Left forelimb (tissue), 1 donor: ENCODE data around the gene PKP3.
"Not testable (repeated sequence)": the region's sequence is repeated elsewhere in the genome, so short reads cannot be mapped to it uniquely, and the experiment has no call there.

Experiments used
- DNase-seq: peaks from one replicate; pipeline ENCODE4 v3.0.0-alpha.2; 2018; ENCODE audit warnings: low spot score

The PKP3 gene

DNA sequence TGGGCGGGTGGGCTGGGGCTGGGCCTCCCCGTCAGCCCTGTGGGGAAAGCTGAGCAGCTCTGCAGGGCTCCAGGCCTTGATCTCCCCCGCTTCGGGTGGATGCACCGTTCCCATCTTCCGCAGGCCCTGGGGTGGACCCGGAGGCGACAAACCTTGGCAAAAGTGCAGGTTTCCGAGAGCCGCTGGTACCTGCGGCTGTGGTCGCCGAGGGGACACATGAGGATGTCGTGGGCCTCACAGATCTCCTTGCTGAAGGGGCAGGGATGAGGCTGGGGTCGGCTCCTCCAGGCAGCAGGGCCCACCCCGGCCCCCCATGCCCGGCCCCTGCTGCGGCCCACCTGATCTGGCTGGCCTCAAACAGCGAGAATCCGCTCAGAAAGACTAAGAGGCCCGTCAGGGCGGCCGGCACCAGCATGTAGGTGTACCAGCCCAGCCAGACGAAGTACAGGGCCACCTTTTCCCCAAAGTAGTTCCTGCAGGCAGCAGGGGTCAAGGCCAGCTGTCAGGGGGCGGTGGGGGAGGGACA is 36.0 kb downstream of the PKP3 start:
- DNase-seq = no peak

DNA sequence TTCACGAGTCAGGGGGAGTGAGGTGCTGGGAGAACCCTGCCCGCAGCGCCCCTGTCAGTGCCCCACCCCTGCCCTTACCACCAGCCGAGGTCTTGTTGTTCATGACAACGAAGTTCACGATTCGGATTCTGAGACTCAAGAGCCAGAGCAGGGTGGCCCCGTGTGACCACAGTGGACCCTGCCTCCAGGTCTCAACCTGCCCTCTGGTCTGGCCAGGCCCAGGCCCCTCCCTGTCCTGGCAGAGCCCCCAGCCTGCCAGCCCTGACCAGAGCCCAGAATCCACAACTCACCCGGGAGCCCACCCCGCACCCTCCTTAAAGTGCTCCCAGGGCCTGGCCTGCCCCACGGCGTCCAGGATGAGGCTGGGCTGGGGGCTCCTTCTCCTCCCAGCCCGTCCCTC is 37.9 kb downstream of the PKP3 start:
- no peak for DNase-seq

DNA sequence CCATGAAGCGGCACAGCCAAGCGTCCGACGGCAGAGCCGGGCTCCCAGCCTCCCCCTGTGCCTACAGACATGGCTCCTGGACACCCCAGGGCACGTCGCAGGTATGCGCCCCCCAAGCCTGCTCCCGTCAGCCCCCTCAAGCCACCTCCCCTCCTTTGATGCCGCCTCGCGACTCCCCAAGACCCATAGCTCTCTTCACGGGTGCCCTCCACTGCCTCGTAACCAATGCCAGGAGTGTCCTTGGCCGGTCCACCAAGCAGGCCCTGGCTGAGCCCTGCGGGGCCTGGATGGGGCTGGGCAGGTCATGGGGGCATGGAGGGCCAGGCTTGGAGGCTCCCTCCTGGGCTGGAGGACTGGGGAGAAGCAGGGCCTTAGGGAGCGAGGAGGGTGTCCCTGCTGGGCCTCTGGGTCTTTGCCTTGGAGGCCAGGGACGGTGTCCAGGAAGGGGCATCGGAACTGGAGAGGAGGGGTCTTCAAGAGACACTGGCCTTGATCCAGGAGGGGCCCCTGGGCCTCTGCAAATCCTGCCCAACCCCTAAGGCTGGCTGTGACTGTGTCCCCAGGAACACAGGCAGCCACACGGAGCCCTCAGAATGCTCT is 38.6 kb downstream of the PKP3 start:
- DNase-seq = no peak

DNA sequence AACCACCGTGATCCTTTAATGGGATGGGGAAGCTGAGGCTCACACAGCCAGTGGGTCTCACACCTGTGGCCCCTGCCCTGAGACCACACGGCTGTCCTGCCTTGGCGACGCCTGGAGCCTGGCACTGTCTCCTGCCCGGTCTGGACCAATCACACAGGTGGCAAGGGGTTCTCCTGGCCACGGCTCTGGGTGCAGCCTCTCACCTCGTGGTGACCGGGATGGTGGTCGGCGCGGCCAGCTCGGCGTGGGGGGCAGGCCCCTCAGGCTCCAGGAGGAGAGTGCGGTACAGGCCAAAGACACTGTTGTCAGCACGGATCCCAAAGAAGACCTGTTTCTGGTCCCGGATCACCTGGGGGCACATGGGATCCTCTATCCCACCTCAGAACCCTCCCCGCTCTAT is 39.1 kb downstream of the PKP3 start:
- DNase-seq = no peak

DNA sequence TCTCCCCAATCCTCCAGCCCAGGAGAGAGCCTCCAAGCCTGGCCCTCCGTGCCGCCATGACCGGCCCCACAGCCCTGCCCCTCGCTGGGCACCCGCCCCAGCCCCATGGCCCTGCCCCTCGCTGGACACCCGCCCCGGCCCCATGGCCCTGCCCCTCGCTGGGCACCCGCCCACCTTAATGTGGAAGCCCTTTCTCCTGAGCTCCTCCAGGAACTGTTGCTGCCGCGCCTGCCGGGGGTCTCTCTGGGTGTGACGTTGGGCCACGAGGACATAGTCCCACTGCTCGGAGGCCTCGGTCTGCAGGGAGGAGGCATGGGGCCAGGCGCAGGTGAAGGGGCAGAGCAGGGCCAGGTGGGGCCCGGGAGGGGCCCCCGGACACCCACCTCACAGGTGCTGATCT is 39.6 kb downstream of the PKP3 start:
- DNase-seq = no peak

DNA sequence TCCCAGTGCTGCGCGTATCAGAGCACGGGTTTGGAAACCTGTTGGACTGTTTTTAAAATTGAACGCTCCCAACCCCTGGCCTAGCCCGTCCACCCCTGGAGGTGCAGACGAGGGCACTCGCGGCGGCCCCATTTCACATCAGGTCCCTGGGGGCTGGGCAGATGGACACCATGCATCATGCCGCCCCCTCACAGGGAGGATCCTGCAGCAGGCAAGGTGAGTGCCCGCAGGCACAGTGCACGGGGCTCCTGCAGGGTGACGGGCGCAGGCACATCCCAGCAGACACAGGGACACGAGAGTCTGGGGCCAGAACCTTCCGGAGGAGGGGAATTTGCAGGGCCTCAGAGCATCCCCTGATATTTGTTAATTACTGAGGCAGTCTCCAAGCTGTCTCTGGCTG is 40.5 kb downstream of the PKP3 start:
- no peak for DNase-seq

DNA sequence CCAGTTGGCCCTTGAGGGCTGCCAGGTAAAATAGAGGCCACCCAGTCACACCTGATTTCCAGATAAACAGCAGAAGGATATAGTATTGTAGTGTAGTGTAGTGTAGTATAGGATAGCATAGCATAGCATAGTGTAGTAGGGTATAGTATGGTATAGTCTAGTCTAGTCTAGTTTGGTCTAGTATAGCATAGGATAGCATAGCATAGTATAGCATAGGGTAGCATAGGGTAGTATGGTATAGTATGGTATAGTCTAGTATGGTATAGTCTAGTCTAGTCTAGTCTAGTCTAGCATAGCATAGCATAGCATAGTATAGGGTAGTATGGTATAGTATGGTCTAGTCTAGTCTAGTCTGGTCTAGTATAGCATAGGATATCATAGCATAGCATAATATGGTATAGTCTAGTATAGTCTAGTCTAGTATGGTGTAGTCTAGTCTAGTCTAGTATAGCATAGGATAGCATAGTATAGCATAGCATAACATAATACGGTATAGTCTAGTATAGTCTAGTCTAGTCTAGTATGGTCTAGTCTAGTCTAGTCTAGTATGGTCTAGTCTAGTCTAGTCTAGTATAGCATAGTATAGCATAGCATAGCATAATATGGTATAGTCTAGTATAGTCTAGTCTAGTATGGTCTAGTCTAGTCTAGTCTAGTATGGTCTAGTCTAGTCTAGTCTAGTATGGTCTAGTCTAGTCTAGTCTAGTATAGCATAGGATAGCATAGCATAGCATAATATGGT is 41.2 kb downstream of the PKP3 start:
- DNase-seq = not testable (repeated sequence)

DNA sequence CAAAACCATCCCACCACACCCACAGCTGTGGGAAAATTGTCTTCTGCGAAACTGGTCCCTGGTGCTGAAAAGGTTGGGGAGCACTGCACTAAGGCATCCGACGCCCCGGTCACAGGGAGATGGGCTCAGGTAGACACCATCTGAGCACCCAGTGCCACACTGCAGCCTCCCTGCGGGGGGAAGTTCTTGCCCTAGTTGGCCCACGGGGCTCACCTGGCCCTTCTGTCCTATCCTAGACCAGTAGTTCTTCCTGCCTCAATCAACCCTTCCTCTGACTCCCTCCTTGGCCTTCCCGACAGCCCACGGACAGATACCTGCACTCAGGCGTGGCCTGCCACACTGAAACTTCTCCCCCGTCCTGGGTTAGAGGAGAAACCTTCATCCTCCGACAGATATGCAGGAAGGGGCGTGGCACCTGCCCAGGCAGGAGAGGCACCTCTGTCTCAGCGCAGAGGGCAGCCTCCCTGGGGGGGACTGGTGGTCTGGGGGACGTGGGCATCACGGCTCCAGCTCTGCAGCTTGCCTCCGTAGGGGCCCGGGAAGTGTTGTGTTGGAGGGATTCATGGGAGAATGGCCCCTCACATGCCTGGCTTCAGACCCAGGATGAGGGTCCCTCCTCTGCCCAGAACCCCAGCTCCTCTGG is 43.3 kb downstream of the PKP3 start:
- DNase-seq = no peak

DNA sequence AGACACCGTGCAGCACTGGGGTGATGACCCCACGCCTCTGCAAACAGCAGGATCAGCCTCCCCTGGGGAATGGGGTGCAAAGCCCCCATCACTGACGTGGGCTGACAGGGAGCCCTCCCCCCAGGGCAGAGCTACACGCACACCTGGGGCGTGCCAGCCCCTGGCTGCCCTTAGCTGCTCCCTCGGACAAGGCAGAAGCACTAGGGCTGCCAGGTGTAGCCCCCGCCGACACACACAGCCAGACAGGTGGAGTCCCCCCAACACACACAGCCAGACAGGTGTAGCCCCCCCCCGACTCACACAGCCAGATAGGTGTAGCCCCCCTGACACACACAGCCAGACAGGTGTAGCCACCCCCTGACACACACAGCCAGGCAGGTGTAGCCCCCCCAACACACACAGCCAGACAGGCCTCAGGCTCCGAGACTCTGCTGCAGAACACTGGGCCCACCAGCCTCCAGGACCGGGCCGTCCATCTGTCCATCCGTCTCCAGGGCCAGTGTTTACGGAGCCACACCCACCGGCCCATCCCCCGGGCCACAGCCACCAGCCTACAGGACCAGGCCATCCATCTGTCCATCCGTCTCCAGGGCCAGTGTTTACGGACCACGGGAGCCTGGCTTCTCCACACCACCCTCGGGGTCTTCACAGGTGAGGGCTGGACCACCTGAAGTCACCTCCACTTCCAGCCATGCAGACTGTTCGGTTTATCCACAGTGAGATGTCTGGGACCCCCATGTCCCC is 44.3 kb downstream of the PKP3 start:
- DNase-seq = no peak

DNA sequence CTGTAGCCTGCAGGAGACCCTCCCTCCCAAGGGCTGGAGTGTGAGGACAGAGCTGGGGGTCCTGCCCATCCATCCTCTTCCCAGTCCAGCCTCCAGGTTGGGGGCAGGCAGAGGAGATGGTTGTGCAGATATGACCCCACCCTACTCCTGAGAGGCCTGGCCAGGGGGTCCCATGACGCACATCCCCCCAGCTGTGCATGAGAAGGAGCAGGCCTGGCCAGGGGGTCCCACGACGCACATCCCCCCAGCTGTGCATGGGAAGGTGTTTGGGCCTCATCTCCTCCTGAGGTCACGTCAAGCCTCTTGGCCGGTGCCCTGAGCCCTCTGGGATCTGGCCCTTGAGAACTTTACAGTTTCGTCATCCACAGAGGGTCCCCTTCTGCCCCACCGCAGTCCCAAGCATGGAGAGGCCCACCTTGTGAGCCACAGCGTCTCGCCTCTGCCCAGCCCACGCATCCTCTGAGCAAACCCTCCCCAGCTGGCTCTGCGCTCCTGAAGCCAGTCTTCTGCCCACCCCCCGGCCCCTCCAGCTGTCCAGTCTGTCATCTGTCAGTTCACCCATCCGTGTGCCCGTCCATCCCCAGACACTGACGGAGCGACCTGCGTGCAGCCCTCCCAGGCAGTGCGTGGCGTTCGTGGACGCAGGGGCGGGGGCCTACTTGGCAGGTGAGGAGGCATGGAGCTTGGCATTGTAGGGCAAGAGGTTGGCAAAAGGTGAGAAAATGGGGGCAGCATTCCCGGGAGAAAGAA is 45.5 kb downstream of the PKP3 start:
- DNase-seq = no peak

DNA sequence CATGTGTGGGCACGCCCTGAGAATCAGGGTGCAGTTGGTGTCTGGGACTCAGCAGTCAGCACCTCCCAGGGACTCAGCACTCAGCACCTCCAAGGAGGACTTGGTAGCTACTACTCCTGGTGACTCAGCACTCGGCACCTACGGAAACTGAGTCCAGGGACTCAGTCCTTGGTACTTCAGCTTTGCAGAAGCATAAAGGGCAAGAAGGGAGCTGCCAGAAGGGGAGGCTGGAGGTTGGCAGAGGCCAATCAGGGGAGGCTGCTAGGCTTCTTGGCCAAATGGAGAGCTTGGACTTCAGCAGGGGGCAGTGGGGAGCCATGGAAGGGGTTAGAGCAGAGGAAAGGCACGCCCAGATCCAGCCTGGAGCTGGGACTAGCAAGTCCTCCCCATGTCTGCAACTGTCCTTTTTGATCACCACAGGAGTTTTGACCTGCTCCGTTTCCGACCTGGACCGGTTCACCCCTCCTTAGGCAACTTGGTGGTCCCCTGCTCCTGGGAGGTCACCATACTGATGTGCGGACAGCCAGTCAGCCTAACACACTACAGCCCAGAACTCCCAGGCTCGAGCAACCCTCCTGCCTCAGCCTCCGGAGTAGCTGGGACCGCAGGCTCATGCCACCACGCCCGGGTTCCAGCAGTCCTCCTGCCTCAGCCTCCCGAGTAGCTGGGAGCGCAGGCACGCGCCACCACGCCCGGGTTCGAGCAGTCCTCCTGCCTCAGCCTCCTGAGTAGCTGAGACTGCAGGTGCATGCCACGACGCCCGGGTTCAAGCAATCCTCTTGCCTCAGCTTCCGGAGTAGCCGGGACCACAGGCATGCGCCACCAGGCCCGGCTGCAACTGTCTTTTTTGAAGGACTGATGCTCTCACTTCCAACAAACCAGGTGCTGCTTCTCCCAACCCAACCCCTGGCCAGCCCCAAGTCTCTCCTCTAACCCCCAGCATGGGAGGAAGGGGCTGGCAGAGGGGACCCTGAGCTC is 46.3 kb downstream of the PKP3 start:
- DNase-seq = no peak

DNA sequence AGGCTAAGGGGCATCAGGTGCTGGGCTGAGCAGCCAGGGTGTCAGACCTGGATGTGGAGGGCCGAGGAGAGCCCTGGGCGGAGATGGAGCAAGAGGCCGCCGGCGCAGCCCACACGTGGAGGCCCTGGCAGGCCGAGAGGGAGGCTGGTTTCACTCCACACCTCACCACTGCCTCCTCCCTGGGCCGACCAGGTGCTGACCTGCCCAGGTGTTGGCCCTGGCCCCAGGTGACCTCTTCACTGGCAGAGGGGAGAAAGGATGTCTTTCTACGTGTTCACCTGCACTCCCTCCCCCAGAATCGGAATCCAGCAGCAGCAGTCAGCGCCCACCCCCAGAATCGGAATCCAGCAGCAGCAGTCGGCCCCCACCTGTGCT is 47.0 kb downstream of the PKP3 start:
- no peak for DNase-seq

DNA sequence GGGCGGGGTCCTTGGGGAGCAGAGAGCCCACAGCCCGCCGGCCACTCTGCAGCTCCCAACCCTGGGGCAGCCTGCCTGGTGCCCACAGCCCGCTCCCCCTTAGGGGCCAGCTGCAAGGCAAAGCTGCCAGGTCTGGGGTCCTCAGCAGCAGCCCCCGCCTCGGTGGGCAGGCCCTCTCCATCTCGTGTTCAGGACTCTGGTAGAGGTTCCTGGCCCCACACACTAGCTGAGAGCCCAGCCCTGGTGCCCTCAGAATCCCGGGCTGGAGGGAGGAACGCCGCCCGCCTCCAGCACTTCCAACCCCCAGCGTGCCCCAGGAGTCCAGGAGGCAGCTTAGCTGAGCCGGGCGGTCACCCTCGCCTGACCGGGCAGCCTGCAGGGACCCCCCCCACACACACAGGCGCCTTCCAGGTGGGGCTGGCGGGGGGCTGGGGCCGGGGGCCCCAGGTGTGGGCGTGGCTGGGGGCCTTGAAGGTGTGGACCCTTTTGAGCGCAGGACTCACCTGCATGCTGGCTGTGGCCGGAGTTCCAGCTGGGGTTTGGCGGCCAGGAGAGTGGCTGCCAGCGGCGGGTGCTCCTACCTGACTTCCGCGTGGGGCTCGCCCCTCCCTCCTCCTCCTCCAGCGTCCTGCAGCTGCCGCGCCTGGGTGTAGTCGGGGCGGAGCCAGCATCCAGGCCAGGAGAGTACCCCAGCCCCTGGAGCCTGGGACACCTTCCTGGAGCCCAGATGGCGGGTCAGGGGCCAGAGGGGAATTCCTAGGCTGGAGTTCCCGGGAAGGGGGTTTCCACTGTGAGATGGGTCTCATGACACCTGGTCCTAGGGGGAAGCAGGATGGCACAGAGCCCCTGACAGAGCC is 47.6 kb downstream of the PKP3 start, which contains the start of gene ANO9:
TSS of gene ANO9 (minus strand) at position 594 of the 857 bp plus-strand sequence. CDS start at position 509, 85 bp downstream.
- DNase-seq = no peak

DNA sequence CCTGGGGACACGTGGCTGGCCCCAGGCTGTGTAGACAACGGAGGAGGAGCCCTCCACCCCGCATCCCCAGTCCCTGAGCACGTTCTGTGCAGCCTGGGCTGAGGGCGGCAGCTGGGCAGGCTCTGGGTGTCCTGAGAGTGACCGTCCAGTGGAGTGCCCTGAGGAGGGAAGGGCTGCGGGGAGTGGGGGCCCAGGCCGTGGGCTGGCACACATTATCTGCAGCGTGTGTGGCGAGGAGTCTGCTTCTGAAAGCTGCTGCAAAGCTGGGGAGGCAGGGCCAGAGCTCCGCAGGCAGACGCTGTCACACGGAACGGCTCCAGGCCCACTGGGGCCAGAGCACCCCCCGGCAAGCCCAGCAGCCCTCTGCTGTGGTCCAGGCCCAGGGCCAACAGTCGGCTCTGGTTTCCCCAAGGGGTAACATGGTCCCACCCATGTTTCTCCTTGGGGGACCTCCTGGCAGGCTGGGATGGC is 48.6 kb downstream of the PKP3 start:
- DNase-seq = no peak

DNA sequence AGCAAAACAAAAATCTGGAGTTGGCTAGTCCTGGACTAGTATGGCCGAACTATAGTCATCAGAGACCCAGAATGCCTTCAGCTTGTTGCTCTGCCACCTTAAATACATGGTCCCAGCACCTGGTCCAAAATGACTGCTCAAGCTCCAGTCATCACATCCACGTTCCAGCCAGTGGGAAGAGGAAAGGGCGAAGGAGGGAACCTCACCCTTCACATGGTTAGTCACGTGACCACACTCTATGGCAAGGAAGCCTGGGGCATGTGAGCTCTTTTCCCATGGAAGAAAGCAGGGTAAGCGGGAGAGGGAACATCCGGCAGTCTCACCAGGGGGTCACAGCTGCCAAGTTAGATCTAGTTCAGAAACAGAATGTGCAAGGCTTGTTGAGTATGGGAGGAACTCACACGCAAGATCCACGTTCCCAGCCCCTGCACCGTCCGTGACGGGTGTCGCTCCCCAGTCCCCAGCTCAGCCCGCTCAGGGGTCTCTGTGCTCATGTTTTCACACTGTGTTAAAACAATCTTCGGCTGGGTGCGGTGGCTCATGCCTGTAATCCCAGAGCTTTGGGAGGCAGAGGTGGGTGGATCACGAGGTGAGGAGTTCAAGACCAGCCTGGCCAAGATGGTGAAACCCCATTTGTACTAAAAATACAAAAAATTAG is 49.7 kb downstream of the PKP3 start:
- no peak for DNase-seq

DNA sequence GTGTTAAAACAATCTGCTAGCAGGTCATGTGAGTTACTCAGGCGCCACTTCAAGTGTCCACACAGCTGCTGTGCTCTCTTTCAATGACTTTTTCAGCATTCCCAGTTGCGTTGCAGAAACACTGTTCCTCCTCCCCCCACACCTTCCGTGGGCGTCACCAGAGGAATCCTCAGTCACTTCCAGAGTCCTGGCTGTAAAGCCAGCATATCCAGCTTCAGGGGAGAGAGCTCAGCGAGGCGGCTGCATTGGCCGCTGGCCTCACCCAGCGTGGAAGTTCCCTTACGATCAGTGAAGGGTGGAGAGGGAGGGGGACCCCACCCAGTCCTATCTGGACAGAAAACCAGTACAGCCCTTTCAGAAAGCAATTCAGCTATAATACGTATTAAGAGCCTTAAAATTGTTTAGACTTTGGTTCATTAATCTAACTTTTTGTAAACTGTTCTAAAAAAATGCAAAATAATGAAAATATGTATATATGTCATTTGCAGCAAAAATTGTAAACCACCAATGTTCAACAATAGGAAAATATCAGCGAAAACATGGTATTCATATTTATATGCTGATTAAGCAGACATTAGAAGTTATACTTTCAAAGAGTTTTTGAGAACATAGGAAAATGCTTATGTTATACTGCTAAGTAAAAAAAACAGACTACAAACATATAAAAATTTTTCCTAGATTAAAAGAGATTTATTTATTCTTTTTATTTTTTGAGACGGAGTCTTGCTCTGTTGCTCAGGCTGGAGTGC is 50.6 kb downstream of the PKP3 start:
- DNase-seq = no peak

DNA sequence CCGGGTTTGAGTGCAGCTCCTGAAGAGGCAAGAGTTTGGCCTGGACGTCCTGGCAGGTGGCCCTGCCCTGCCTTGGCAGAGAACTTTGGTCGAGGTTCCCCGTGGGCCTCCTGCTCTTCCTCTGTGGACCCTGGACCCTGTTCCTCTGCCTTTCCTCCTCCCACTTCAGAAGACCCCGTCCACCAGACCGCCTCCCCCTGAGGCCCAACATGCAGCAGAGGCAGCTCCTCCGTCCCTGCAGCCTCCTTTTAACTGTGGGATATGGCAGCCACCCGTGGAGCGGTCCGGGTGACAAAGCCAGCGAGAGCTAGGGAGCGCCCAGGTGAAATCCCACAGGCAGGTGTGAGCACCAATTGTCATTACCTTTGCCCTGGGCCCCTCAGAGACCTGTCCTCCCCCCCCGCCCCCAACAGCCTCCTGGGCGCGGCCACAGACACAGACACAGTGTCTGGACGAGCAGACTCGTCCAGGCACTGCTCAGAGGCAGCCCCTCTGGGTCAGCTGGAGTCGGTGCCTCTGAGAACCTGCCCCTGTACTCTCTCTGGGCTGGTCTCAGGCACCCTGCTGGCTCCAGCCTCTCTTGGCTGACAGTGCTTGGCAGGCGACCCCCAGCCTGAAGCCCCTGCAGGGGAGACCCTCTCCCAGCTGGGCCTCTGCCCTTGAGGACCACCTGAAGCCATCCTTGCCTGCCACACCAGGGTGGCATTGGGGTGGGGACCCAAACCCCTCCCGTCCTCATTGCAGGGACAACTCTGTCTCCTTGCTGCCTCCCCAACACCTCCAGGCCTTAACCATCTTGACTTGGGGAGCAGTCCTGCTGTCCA is 52.0 kb downstream of the PKP3 start:
- DNase-seq = no peak
